HPDE6-E6E7 (cell line): ENCODE data around the gene ATF6.

Source experiments
- DNase-seq: peaks from one replicate; pipeline ENCODE4 v3.0.0; 2011; ENCODE audit warnings: missing footprints; ENCODE audit errors: extremely low spot score

Gene ATF6

DNA sequence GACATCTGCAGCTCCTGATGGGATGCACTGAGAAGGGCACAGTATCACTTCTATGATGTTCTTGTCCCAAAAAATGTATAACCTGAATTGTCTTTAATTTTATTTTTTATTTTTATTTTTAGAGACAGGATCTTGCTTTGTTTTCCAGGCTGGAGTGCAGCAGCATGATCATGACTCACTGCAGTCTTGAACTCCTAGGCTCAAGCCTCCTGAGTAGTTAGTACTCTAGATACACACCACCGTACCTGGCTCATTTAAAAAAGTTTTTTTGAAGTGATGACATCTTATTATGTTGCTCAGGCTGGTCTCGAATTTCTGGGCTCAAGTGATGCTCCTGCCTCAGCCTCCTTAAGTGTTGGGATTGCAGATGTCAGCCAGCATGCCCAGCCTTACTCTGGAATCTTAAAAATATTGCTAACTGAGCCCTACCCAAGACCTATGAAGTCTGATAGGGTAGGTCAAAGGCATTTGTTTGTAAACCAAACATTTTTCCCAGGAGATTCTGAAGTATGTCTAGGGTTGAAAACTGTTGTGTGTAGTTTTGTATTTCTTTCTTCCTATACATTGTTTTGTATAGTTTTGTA lies 68.9 kb downstream of the ATF6 start:
- no peak for DNase-seq

DNA sequence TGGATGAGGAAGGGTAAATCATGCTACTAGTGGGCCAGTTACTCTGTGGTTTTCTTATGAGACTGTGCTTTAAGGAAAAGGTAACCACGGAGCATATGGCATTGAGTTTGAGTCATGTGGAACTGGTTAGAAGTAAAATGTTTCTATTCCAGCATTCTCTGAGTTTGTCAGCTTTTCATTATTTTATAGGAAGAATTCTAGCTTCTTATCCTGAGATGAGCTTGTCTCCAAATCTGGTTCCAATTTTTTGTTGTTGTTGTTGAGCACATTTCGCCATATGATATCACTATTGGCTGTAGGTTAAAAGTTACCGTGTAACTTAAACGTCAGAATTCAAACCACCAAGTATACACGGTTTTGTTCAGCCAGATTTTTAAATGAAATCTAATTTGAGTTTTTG lies 69.9 kb downstream of the ATF6 start:
- no peak for DNase-seq

DNA sequence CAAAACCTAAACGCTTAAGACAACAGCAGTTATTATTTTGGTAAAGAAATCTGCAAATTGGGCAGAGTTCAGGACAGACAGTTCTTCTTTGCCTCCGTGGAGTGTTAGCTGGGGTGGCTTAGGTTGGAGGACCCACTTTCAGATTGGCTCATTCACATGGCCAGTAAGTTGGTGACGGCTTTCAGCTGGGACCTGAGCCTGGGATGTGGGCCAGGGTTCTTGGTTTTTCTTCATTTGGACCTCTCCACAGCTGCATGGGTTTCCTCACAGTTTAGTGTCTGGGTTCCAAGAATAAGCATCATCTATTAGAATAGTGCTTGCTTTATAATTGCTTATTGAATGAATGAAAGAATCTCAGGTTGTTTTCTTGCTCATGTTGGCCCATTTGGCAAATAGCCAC lies 72.2 kb downstream of the ATF6 start:
- DNase-seq: no peak

GRCh38 chr1:161838885-161839284 lies 72.8 kb downstream of the ATF6 start:
- DNase-seq: no peak

DNA sequence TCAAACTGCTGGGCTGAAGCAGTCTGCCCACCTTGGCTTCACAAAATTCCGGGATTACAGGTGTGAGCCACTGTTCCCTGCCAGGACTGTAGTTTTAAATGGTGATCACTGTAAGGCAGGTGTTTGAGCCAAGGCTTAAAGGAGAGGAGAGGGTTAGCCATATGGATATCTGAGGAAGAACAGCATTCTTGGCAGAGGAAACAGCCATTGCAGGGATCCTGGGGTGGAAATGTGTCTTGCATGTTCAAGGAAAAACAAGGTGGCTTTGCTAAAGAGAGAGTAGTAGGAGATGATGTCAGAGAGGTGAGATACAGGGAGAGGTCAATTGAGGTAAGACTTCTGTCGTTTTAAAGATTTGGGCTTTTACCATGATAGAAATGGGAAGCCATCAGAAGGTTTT lies 73.5 kb downstream of the ATF6 start:
- no peak for DNase-seq

DNA sequence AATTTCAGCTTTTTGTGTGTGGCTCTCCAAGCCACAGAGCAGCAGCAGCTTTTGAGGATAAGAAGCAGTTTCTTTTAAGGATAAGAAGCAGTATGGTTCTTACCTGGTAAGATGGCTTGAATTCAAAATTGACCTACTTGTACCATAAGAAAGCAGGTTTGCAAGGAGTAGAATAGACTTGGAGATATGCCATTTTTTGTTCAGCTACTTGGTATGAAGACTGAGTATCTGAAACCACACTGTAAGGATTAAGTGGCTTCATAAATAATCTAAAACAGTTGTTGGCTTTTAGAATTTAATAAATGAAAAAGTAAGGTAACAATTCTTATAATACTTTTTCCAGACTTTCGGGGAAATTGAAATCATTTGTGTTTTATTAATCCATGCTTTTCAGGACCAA lies 74.2 kb downstream of the ATF6 start:
- no peak for DNase-seq

GRCh38 chr1:161843156-161843555 lies 77.0 kb downstream of the ATF6 start:
- no peak for DNase-seq

DNA sequence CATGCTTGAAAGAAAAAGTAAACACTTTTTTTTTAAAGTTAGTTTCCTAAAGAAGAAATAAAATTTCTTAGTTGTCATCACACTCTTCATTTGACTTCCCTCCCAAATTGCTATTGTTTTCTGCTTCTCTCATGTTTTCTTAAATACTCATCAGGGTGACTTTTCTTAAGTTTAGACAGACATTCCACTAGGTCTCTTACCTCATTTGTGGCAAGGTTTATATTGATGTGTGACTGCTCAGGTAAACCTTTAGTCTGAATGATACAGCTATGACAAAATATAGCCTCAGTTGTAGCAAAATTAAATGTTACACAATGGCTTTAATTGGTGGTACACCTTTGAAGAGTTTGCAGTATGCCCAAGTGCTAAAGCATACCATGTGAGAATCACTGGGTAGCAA lies 78.6 kb downstream of the ATF6 start:
- DNase-seq: no peak

- no peak for DNase-seq
Measured at GRCh38 chr1:161848676-161849075, 82.6 kb downstream of the ATF6 start.

DNA sequence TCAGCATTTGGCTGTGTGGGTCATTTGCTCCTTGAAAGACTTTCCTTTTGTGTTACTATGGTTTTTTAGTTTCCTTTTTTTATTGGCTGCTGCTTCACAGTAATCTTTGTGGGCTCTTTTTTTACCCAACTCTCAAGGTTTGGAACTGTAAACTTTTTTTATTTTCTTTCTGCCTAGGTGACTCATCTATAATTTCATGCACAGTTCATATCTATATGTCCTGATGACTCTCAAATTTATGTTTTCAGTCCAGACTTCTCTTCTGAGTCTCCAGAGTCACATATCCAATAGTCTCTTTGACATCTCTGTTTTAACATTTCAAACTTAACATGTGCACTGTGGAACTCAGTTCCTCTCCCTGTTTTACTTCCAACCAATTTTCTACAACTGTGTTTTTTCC lies 83.4 kb downstream of the ATF6 start:
- no peak for DNase-seq

- no peak for DNase-seq
Measured at GRCh38 chr1:161855260-161855659, 89.1 kb downstream of the ATF6 start.

GRCh38 chr1:161858271-161858670 lies 92.2 kb downstream of the ATF6 start:
- no peak for DNase-seq

GRCh38 chr1:161863549-161863948 lies 97.4 kb downstream of the ATF6 start:
- no peak for DNase-seq

GRCh38 chr1:161864577-161864976 lies 98.5 kb downstream of the ATF6 start:
- no peak for DNase-seq

GRCh38 chr1:161866241-161866640 lies 100.1 kb downstream of the ATF6 start:
- DNase-seq: no peak

DNA sequence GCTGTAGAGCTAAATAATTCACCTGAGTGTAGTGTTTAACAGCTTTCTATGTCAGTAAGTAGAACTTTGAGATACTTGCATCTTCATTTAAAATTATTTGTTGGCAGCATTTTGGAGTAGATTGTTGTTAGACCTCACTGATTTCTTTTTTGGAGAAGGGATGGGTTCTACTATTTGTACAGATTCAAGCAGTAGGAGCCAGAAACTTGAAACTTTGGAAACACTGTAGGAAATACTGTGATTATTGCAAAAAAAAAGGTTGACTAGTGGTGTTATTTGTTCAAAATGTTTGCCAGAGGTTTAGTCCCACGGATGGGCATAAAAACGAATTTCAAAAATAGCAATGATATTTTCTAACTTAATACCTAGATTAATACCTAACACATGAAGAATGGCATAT lies 102.7 kb downstream of the ATF6 start:
- no peak for DNase-seq

DNA sequence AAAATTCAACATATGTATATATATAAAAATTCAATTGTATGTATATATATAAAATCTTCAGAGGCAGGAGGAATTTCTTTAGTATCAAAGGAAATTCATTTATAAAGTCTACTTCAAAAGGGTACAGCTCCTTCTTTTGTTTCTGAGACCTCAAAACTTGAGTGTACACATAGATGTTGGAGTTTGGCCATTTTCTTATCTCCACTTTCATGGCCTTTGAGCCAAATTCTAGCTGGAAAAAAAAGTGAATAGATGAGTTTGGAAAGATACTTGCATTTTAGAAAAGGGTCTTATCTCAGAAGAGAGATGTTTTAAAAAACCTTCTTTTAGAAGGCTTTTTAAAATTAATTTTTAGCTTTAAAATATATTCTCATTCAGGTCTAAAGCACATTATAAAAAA lies 103.2 kb downstream of the ATF6 start:
- no peak for DNase-seq

DNA sequence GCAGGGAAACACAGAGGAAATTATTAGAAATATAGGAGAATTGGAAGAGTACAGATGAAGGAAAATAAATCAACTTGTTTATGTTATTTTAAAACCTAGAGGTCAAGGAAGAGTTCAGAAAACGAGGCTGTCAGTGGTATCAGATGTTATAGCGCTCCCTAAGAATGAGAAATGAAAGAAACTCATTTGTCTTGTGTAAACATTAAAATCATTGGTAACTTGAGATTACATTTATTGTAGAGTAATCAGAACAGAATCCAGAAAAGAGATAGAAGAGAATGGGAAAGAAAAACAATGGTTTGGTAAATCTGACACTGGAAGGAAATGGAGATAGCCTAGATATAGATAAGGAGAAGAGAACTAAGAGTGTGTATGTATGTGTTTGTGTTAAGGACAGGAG lies 106.4 kb downstream of the ATF6 start:
- no peak for DNase-seq

DNA sequence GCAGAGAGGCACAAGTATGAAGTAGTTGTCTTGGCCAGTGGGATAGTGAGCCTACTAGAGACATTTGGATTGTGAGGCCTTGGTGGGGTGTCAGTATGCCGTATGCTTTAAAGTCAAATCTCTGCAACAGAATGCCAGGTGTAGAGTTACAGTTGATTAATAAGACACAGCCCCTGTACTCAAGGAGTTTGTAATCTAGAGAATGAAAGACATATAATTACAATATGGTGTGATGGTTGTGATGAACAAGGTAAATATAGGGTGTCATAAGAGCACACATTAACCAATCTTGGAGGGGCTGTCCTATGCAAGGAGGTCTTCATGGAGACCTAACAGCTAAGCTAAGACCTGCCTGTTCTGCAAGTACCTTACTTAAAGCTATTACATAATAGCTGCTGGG lies 113.1 kb downstream of the ATF6 start:
- DNase-seq: no peak

DNA sequence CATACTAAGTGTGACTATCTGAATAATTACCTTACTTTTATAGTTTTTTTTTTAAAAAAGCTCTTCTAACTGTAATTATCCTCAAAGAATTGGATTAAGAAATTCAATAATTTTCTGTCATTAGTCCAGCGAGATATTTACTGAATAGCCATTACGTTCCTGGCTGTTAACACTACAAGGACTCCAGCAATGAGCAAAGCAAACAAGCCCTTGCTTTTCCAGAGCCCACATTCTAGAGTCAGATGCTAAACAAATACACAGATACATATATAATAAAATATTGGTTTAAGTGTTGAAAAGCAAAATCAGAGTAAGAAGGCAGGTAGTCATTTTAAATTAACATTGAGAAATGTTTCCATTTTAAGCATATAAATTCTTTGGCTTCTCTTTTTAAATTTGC lies 118.4 kb downstream of the ATF6 start:
- no peak for DNase-seq

DNA sequence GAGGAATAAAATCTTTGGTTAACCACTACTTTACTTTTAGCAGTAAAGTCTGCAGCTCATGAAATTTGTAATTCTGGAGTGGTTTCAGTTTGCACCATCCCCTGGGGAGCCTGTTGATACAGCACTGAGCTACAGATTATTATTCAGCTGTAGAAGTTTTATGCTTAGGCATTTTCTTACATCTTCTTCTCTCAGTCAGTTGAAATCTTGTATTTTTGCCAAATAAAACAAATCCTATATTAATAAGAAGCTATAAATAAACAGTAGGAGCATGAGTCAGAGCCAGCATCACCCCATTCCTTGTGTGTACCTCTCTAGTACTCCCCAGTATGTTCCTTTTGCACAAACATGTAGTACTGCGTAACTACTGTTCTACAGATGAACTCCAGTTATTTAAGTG lies 118.9 kb downstream of the ATF6 start:
- no peak for DNase-seq

GRCh38 chr1:161885759-161886158 lies 119.6 kb downstream of the ATF6 start:
- DNase-seq: no peak

GRCh38 chr1:161886589-161886988 lies 120.5 kb downstream of the ATF6 start:
- no peak for DNase-seq

GRCh38 chr1:161887730-161888287 lies 121.7 kb downstream of the ATF6 start:
- DNase-seq: no peak
